Fibroblast of the aortic adventitia (primary cell): ENCODE results near the gene FGF11. TPM values are rescaled to one million over a fixed set of nuclear protein-coding genes. Genes with fewer than 3 reads are reported as not detected.
A peak's percentile ranks its signal among the peaks of the same experiment; 100 is the strongest.

Experiments
- DNase-seq: peaks from one replicate; pipeline ENCODE4 v3.0.0-alpha.2; 2010; ENCODE audit warnings: low read depth
- H3K4me3 ChIP-seq: 2 replicates; pipeline ENCODE4 v1.5.1; 2011; ENCODE audit warnings: low read depth, mild to moderate bottlenecking, control low read depth, low read length, moderate library complexity
- total RNA-seq: library from RNA; depleted of rRNA; stranded (reverse); fragments of >200 nt; gene quantifications from 2 replicates; pipeline ENCODE4 v1.2.3, GENCODE V29; 2012; ENCODE audit warnings: low replicate concordance
- TF ChIP-seq, protein P1 (sequence below): IDR thresholded peaks from 2 replicates; pipeline ENCODE4 v1.5.1; 2011; ENCODE audit warnings: mild to moderate bottlenecking, low read length, control low read depth, inconsistent platforms; ENCODE audit not compliant: insufficient read depth

The FGF11 gene
- total RNA-seq, 1 donor = 0.36 TPM

DNA sequence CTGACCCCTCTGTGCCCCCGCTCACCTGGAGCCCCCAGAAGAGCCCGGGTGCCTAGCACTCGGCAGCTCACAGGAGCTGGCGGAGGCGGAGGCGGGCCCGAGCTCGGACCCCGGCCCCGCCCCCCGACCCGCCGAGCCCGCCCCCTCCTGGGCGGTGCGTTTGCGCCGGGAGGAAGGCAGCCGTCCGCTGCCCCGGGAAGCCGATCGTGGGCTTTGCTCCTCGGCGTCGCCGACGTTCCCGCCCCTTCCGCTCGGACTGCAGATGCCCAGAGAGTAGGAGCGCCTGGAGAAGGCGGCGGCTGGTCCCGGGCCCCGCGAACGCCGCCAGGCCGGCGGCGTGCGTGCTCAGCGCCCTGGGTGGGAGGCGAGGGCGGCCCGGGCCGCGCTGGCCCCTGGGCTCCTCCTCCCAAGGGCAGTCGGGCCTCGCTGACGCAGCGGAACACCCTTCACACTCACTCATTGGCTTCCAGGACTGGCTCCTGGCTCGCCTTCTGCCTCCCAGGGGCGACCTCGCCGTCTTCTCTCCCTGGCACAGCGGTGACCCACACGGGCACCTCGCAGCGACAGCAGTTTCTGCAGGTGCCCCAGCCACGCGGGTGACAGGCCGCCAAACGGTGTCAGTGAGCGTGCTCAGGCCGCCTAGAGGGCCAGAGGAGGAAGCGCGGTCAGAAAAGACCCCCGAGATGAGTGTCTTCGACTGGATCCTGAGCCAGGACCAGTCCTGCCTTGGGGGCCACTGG is 44.7 kb upstream of the FGF11 start, which contains the start of gene PLSCR3:
PLSCR3 (minus strand) TSS at position 74 of the 740 bp plus-strand sequence. CDS start 415 bp downstream, outside the sequence.
- TF ChIP-seq, protein P1, sequence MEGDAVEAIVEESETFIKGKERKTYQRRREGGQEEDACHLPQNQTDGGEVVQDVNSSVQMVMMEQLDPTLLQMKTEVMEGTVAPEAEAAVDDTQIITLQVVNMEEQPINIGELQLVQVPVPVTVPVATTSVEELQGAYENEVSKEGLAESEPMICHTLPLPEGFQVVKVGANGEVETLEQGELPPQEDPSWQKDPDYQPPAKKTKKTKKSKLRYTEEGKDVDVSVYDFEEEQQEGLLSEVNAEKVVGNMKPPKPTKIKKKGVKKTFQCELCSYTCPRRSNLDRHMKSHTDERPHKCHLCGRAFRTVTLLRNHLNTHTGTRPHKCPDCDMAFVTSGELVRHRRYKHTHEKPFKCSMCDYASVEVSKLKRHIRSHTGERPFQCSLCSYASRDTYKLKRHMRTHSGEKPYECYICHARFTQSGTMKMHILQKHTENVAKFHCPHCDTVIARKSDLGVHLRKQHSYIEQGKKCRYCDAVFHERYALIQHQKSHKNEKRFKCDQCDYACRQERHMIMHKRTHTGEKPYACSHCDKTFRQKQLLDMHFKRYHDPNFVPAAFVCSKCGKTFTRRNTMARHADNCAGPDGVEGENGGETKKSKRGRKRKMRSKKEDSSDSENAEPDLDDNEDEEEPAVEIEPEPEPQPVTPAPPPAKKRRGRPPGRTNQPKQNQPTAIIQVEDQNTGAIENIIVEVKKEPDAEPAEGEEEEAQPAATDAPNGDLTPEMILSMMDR = peak; percentile 58
- DNase-seq = peak; percentile 81

DNA sequence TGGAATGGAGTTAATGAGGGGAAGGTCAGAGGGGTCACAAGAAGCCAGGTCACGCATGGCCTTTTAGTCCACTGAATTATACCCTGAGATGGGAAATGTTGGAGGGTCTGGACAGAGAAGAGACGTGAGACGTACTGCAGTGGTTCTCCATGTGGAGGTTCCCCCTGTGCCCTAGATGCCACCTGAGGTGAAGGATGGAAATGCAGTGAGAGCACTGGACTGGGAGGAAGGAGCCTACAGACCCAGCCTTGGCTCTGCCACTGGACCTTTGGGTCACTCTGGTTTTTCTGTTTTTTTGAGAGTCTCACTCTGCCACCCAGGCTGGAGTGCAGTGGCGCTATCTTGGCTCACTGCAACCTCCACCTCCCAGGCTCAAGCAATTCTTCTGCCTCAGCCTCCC is 43.2 kb upstream of the FGF11 start:
- H3K4me3 ChIP-seq = no peak overlapping the region
- no peak for DNase-seq
- TF ChIP-seq, protein P1 = no peak

More for the DNA sequence above, 44.7 kb upstream of the FGF11 start, which contains the start of gene PLSCR3:
- peak within 1 kb of the TSS; percentile 84 for H3K4me3 ChIP-seq

DNA sequence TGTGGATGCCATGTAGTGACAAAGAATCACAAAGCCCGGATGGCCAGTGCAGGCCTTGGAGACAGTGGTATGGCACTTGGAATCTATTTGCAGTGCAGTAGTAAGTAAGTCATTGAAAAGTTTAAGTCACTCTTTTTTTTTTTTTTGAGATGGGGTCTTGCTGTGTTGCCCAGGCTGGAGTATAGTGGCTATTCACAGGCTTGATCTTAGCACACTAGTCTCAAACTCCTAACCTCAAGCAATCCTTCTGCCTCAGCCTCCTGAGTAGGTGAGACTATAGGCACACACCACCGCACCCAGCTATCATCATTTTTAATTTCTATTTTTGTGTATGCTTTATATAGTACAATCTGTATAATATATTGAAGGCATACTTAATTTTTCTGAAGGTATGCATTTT is 40.7 kb upstream of the FGF11 start:
- DNase-seq = no peak
- no peak overlapping the region for H3K4me3 ChIP-seq
- TF ChIP-seq, protein P1 = no peak

DNA sequence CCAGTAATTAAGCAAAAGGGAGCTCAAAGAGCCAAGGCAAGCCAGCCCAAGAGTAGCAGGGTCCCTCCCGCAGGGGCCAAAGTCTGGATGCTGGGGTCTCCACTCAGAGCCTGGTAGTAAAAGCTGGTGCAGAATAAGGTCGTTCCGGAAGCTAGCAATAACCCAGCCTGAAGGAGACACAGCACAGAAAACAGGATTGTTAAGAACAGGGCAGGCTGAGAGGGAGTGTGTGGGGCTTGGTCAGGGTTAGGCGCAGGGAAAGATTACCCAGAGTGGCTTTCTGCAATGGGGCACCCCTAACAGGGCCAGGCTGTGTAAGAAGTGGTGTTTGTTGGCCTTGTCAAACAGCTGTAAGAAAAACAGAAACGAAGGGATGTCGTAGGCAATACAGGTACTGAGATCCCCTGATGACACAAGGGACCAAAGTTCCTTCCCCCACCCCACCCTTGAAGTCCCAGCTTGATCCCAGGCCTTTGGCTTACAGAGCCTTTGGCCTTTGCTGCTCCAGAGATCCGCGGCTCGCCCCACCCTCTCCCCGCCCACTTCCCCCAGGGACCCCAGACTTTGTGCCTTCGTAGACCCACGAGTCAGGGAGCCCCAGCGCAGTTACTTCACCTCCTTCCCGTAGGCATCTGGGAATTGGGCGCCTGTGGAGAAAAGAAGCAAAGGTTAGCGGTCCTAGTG is 36.1 kb upstream of the FGF11 start:
- TF ChIP-seq, protein P1 = no peak
- peak overlapping the region; percentile 83 for H3K4me3 ChIP-seq
- no peak for DNase-seq

DNA sequence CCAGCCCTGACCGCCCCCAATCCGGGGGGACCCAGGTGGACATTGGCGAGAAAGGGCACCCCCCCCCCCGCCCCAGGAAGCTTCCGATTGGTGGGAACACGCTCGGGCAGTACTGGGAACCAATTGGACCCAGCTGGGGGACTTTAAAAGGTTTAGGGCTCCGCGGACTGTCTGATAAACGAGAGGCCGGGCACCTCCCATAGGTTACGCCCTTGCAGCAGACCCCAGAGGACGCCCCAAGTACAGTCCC is 35.7 kb upstream of the FGF11 start:
- DNase-seq = no peak
- peak overlapping the region; percentile 83 for H3K4me3 ChIP-seq
- TF ChIP-seq, protein P1 = no peak

DNA sequence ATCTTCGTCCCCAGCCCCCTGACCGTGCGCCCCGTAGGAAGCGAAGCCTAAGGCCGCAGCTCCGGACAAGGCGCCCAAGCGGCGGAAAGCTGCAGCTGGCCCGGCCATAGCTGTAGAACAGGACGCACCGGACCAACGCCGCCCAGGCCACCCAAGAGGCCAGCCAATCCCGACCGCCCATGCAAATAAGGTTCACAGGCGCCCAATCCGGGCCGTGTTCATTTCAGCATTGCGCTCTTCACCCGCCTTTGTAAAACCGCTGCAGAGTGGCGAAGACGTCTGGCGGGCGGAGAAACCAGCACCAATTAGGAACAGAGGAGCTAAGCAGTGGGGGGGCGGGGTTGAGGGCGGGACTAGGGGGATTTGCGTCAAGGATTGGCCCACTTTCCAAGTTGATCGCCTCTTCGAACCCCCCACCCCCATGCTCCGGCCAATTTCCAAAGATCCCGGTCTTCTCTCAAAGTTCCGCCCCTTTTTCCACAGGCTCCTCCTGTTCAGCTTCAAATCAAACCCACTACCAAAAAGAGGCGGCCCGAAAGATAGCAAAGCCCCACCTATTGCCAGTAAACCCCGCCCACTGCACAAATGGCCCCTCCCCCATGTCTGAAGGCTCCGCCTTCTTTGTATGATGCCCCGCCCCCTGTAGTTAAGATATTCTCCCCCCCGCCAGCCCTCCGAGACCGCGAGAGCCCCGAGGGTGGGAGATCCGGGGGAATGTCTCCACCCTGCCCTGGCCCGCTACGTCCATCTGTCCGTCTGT is 35.2 kb upstream of the FGF11 start, which contains the start of gene TMEM256:
TMEM256 (minus strand) TSS at position 121 of the 760 bp plus-strand sequence; CDS start at position 108, 13 bp downstream.
- peak; percentile 99 for DNase-seq
- peak within 1 kb of the TSS; percentile 83 for H3K4me3 ChIP-seq
- TF ChIP-seq, protein P1 = peak; percentile 11
